Measurements from ENCODE around the gene SALL3. TPM values are rescaled to one million over a fixed set of nuclear protein-coding genes. Genes with fewer than 3 reads are reported as not detected.

Gene SALL3
- total and polyA plus RNA-seq, 2 of the 13 experiments (the other 11 are each of a cell fraction or from before 2014, with no cell fraction given), result not detected

DNA sequence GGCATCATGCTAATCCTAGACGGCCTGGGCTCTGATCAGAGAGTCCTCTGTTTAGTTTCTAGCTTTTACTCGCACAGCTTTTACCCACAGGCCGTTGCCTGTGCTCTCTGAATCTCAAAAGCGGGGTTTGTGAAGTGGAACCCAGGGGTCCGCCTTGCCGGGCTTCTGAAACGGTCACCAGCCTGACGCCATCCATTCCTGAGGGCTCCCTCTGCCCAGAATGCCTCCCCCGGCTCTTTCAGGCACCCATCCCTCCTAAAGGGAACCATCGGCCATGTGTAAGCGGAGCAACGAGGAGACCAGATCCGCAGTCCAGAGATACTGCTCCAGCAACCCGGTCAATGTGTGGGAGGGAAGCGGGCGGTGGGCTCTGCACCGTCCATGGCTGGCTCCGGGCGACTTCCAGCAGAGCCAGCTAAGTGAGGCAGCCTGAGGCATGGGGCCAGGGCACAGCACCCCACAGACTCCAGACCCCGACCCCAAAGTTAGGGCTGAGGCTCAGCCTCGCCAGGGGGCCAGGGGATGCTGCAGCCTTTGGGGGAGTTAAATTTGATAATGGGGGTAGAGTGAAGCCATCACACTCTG is 28.8 kb downstream of the SALL3 start:
- no peak overlapping the region for H2AFZ ChIP-seq (ENCODE audit: low read length)
- H3K27ac ChIP-seq (ENCODE audit: extremely low read length, insufficient read depth, low read length), result no peak overlapping the region
- ChIA-PET POLR2A (no interaction called here), CTCF (ENCODE audit: low intra/inter-chr PET ratio, low total read pairs) (no interaction called here)
- no peak for ATAC-seq
- intact Hi-C loops (cut with micrococcal nuclease; ENCODE audit: unreplicated experiment), result no loop called here
- no peaks in the 10 kb centered on the region for H3K79me2 ChIP-seq (ENCODE audit: insufficient read depth, low read length)
- TF ChIP-seq, protein P1, sequence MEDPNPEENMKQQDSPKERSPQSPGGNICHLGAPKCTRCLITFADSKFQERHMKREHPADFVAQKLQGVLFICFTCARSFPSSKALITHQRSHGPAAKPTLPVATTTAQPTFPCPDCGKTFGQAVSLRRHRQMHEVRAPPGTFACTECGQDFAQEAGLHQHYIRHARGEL (CRISPR knock-in tag; IDR thresholded peaks at IDR 0.05), result no peak
- TF ChIP-seq FOXM1 (CRISPR knock-in tag; IDR thresholded peaks at IDR 0.05), result no peak
- no peak for TF ChIP-seq RBAK (CRISPR knock-in tag; IDR thresholded peaks at IDR 0.05)
- no peak for TF ChIP-seq ARHGAP35 (CRISPR knock-in tag; IDR thresholded peaks at IDR 0.05; ENCODE audit: borderline replicate concordance)
- no peak for TF ChIP-seq ZNF747 (CRISPR knock-in tag; IDR thresholded peaks at IDR 0.05; ENCODE audit: borderline replicate concordance)
- TF ChIP-seq KDM5A (IDR thresholded peaks at IDR 0.05; ENCODE audit: borderline replicate concordance, low read length), result no peak
- TF ChIP-seq RXRB (CRISPR knock-in tag; IDR thresholded peaks at IDR 0.05; ENCODE audit: borderline replicate concordance), result no peak
- no TSS peak for BruUV-seq (replicated peaks)
- in situ Hi-C loops (cut with HindIII; ENCODE audit: extremely low pct_ligation_motif_present, low pct_unique_long_range_greater_than_20kb), result no loop called here
- H3K27me3 ChIP-seq (ENCODE audit: control insufficient read depth in 1 of 2, insufficient read depth in 2 of 2, low read length in 2 of 2), result peaks cover 4 to 61% of the 10 kb centered on the region in 2 experiments; a peak in 4 of 5 replicates
- H3K4me1 ChIP-seq (ENCODE audit: insufficient read depth, low read length), result peaks cover 8% of the 10 kb centered on the region; the same call in 1 of the 2 replicates
- no peak overlapping the region for H3K9ac ChIP-seq (ENCODE audit: insufficient read depth, low read depth, low read length)
- no peak for DNase-seq (ENCODE audit: low spot score)
- H3K9me3 ChIP-seq (ENCODE audit: low read length), result no peaks in the 10 kb centered on the region
- no peak overlapping the region for H3K4me2 ChIP-seq (ENCODE audit: low read depth, low read length)
- WGBS (ENCODE audit: low lambda C conversion rate), result 90% methylated on average over 4 of the region's 21 CpGs
- H4K20me1 ChIP-seq (ENCODE audit: insufficient read depth, low read length), result no peaks in the 10 kb centered on the region
- no peaks in the 10 kb centered on the region for H3K36me3 ChIP-seq (replicated peaks in 1 of 2; ENCODE audit: control insufficient read depth in 1 of 2, insufficient read depth in 2 of 2, low read length in 2 of 2)
- no peak for FAIRE-seq
- no peak overlapping the region for H3K4me3 ChIP-seq (replicated peaks in 1 of 3; ENCODE audit: insufficient read depth in 1 of 3, low read depth in 2 of 3, low read length in 3 of 3)

DNA sequence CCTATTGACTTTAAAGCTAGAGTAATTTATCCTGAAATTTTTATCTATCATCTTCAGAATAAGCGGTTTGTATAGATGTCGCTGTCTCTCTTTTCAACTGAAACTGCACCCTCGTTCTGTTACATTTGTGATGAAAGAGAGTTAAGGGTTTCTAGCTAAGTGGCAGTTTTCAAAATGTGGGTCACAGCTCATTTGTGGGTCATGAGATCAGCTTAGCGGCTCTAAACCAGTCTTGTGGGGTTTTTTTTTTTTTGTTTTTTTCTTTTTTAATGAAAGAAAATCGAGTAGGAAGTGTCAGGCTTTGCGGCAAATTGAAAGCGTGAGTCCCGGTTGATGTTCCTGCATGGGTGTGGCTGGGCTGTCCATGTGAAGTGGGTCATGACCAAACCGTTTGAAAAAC is 31.2 kb downstream of the SALL3 start:
- DNase-seq (ENCODE audit: low spot score) (no peak), ATAC-seq (no peak), FAIRE-seq (no peak)
- H3K4me1 ChIP-seq (ENCODE audit: insufficient read depth, low read length), result peaks cover 8% of the 10 kb centered on the region; the same call in 1 of the 2 replicates
- H4K20me1 ChIP-seq (ENCODE audit: insufficient read depth, low read length), result no peaks in the 10 kb centered on the region
- H2AFZ ChIP-seq (ENCODE audit: low read length), result no peak overlapping the region
- no peak overlapping the region for H3K4me3 ChIP-seq (replicated peaks in 1 of 3; ENCODE audit: insufficient read depth in 1 of 3, low read depth in 2 of 3, low read length in 3 of 3)
- H3K27me3 ChIP-seq (ENCODE audit: control insufficient read depth in 1 of 2, insufficient read depth in 2 of 2, low read length in 2 of 2), result peaks cover 5 to 61% of the 10 kb centered on the region in 2 experiments; a peak in 4 of 5 replicates
- no peaks in the 10 kb centered on the region for H3K79me2 ChIP-seq (ENCODE audit: insufficient read depth, low read length)
- intact Hi-C loops (cut with micrococcal nuclease; ENCODE audit: unreplicated experiment), result no loop called here
- POLR2A ChIA-PET, result no interaction called here
- H3K9ac ChIP-seq (ENCODE audit: insufficient read depth, low read depth, low read length), result no peak overlapping the region
- in situ Hi-C loops (cut with HindIII; ENCODE audit: extremely low pct_ligation_motif_present, low pct_unique_long_range_greater_than_20kb), result no loop called here
- BruUV-seq (replicated peaks), result no TSS peak
- CTCF ChIA-PET (ENCODE audit: low intra/inter-chr PET ratio, low total read pairs), result no interaction called here
- H3K4me2 ChIP-seq (ENCODE audit: low read depth, low read length), result no peak overlapping the region
- no peaks in the 10 kb centered on the region for H3K9me3 ChIP-seq (ENCODE audit: low read length)
- H3K27ac ChIP-seq (ENCODE audit: extremely low read length, insufficient read depth, low read length), result no peak overlapping the region
- no peaks in the 10 kb centered on the region for H3K36me3 ChIP-seq (replicated peaks in 1 of 2; ENCODE audit: control insufficient read depth in 1 of 2, insufficient read depth in 2 of 2, low read length in 2 of 2)
- 10% methylated on average over 9 of the region's 9 CpGs for WGBS (ENCODE audit: low lambda C conversion rate)
- TF ChIP-seq IKZF4 (CRISPR knock-in tag; IDR thresholded peaks at IDR 0.05; ENCODE audit: borderline replicate concordance, low read depth, not compliant biosample characterization) (no peak), ASH2L (IDR thresholded peaks at IDR 0.05; ENCODE audit: insufficient read length, low read depth, low read length) (no peak), ZNF484 (CRISPR knock-in tag; IDR thresholded peaks at IDR 0.05; ENCODE audit: borderline replicate concordance, low read depth) (no peak), CREM (IDR thresholded peaks at IDR 0.05) (no peak), CREM (CRISPR knock-in tag; IDR thresholded peaks at IDR 0.05) (no peak), HOXA7 (CRISPR knock-in tag; IDR thresholded peaks at IDR 0.05) (no peak)
- TF ChIP-seq, protein P2, sequence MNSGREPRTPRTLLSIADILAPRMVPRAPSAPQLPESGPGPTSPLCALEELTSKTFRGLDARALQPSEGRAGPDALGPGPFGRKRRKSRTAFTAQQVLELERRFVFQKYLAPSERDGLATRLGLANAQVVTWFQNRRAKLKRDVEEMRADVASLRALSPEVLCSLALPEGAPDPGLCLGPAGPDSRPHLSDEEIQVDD (CRISPR knock-in tag; IDR thresholded peaks at IDR 0.05; ENCODE audit: borderline replicate concordance), result no peak
- TF ChIP-seq, protein P3, sequence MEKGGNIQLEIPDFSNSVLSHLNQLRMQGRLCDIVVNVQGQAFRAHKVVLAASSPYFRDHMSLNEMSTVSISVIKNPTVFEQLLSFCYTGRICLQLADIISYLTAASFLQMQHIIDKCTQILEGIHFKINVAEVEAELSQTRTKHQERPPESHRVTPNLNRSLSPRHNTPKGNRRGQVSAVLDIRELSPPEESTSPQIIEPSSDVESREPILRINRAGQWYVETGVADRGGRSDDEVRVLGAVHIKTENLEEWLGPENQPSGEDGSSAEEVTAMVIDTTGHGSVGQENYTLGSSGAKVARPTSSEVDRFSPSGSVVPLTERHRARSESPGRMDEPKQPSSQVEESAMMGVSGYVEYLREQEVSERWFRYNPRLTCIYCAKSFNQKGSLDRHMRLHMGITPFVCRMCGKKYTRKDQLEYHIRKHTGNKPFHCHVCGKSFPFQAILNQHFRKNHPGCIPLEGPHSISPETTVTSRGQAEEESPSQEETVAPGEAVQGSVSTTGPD (CRISPR knock-in tag; IDR thresholded peaks at IDR 0.05), result no peak
